ENCODE measurements around the gene CXCL12.

The CXCL12 gene

DNA sequence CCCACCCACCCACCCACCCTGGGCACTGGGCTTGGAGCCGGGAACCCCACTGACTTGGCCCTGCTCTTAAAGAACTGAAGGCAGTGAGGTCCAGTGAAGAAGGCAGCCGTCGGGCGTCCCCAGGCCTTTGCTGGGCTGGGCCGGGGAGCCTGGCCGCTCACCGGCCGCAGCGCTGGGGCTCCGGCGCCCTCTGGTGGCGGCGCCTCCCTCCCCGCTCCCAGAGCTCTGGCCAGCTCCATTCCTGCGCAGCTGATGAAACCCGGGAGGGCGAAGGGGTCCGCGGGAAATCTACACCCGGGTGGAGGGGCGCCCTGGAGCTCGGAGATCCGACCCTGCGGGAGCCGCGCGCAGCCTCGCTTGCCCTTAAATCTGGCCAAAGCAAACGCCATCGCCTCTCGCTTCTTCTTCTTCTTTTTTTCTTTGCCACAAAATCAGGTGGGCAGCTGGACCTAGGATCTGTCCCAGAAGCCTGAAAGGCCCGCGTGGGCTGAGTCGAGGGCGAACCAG lies 1.7 kb upstream of the CXCL12 start:
- peak; percentile 96 for ATAC-seq
- TF ChIP-seq ZNF565 (CRISPR knock-in tag; conservative IDR thresholded peaks at IDR 0.05; ENCODE audit: low read depth) (no peak), ARNTL (CRISPR knock-in tag; IDR thresholded peaks at IDR 0.05; ENCODE audit: borderline replicate concordance, low read depth) (no peak), RARB (CRISPR knock-in tag; IDR thresholded peaks at IDR 0.05) (no peak), ZFP30 (CRISPR knock-in tag; IDR thresholded peaks at IDR 0.05) (no peak), ISL1 (CRISPR knock-in tag; IDR thresholded peaks at IDR 0.05) (no peak), ZC3H10 (CRISPR knock-in tag; IDR thresholded peaks at IDR 0.05) (no peak), PPARA (CRISPR knock-in tag; IDR thresholded peaks at IDR 0.05; ENCODE audit: borderline replicate concordance) (no peak), SNAI2 (CRISPR knock-in tag; IDR thresholded peaks at IDR 0.05) (no peak), TCF4 (CRISPR knock-in tag; IDR thresholded peaks at IDR 0.05; ENCODE audit: borderline replicate concordance) (no peak), TOX (CRISPR knock-in tag; IDR thresholded peaks at IDR 0.05; ENCODE audit: borderline replicate concordance) (no peak), ZNF70 (CRISPR knock-in tag; IDR thresholded peaks at IDR 0.05) (no peak), CSDC2 (CRISPR knock-in tag; IDR thresholded peaks at IDR 0.05) (no peak), BACH2 (CRISPR knock-in tag; IDR thresholded peaks at IDR 0.05; ENCODE audit: borderline replicate concordance) (no peak)
- TF ChIP-seq, protein P1, sequence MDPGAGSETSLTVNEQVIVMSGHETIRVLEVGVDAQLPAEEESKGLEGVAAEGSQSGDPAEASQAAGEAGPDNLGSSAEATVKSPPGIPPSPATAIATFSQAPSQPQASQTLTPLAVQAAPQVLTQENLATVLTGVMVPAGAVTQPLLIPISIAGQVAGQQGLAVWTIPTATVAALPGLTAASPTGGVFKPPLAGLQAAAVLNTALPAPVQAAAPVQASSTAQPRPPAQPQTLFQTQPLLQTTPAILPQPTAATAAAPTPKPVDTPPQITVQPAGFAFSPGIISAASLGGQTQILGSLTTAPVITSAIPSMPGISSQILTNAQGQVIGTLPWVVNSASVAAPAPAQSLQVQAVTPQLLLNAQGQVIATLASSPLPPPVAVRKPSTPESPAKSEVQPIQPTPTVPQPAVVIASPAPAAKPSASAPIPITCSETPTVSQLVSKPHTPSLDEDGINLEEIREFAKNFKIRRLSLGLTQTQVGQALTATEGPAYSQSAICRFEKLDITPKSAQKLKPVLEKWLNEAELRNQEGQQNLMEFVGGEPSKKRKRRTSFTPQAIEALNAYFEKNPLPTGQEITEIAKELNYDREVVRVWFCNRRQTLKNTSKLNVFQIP (CRISPR knock-in tag; IDR thresholded peaks at IDR 0.05; ENCODE audit: borderline replicate concordance, low read depth), result no peak
- TF ChIP-seq, protein P2, sequence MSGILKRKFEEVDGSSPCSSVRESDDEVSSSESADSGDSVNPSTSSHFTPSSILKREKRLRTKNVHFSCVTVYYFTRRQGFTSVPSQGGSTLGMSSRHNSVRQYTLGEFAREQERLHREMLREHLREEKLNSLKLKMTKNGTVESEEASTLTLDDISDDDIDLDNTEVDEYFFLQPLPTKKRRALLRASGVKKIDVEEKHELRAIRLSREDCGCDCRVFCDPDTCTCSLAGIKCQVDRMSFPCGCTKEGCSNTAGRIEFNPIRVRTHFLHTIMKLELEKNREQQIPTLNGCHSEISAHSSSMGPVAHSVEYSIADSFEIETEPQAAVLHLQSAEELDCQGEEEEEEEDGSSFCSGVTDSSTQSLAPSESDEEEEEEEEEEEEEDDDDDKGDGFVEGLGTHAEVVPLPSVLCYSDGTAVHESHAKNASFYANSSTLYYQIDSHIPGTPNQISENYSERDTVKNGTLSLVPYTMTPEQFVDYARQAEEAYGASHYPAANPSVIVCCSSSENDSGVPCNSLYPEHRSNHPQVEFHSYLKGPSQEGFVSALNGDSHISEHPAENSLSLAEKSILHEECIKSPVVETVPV (CRISPR knock-in tag; IDR thresholded peaks at IDR 0.05), result no peak
- TF ChIP-seq, protein P3, sequence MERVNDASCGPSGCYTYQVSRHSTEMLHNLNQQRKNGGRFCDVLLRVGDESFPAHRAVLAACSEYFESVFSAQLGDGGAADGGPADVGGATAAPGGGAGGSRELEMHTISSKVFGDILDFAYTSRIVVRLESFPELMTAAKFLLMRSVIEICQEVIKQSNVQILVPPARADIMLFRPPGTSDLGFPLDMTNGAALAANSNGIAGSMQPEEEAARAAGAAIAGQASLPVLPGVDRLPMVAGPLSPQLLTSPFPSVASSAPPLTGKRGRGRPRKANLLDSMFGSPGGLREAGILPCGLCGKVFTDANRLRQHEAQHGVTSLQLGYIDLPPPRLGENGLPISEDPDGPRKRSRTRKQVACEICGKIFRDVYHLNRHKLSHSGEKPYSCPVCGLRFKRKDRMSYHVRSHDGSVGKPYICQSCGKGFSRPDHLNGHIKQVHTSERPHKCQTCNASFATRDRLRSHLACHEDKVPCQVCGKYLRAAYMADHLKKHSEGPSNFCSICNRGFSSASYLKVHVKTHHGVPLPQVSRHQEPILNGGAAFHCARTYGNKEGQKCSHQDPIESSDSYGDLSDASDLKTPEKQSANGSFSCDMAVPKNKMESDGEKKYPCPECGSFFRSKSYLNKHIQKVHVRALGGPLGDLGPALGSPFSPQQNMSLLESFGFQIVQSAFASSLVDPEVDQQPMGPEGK (CRISPR knock-in tag; IDR thresholded peaks at IDR 0.05; ENCODE audit: borderline replicate concordance), result no peak

DNA sequence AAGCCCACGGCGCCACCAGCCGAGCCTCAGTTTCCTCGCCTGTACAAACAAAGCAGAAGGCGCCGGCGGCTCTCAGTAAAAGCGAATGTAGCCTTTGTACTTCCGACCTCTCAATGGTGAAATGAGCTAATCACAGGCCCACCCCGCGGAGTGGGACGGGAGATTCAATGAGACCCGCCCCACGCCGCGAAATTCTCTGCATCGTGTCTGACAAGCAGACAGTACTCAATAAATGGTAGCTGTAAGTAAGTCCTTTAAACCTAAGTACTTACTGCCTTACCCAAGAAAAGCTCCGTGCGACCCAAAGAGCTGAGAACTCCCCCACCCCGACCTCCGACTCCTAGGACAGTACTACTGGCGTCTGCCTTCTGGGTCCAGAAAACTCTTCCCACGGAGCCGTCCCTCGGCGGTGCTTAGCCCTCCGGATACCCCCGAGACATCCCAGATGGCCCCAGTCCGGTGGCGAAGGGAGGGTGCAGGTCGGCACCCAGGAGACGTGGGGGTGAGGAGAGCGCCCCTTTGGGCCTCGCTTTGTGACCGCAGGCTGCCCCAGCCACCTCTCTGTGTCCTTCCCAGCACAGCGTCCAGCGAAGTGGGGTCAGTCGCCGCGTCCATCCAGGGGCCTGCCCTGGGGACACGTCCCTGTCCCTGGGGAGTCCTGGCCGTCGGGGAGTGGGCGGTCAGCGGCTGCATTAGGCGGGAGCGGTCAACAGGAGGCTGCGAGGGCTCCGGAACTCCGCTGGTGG lies 972 bp upstream of the CXCL12 start:
- ATAC-seq, result peak; percentile 5
- TF ChIP-seq ZNF8 (CRISPR knock-in tag; IDR thresholded peaks at IDR 0.05) (no peak), CSDC2 (CRISPR knock-in tag; IDR thresholded peaks at IDR 0.05) (no peak), RARB (CRISPR knock-in tag; IDR thresholded peaks at IDR 0.05) (no peak), ZC3H10 (CRISPR knock-in tag; IDR thresholded peaks at IDR 0.05) (no peak), ISL1 (CRISPR knock-in tag; IDR thresholded peaks at IDR 0.05) (no peak), ZFP3 (CRISPR knock-in tag; IDR thresholded peaks at IDR 0.05) (no peak), TCF4 (CRISPR knock-in tag; IDR thresholded peaks at IDR 0.05; ENCODE audit: borderline replicate concordance) (no peak), PPARA (CRISPR knock-in tag; IDR thresholded peaks at IDR 0.05; ENCODE audit: borderline replicate concordance) (no peak), ESRRG (CRISPR knock-in tag; IDR thresholded peaks at IDR 0.05) (no peak), SNAI2 (CRISPR knock-in tag; IDR thresholded peaks at IDR 0.05) (no peak), GLIS3 (CRISPR knock-in tag; IDR thresholded peaks at IDR 0.05) (no peak), BACH2 (CRISPR knock-in tag; IDR thresholded peaks at IDR 0.05; ENCODE audit: borderline replicate concordance) (no peak)
- TF ChIP-seq, protein P3 (CRISPR knock-in tag; IDR thresholded peaks at IDR 0.05; ENCODE audit: borderline replicate concordance), result no peak

DNA sequence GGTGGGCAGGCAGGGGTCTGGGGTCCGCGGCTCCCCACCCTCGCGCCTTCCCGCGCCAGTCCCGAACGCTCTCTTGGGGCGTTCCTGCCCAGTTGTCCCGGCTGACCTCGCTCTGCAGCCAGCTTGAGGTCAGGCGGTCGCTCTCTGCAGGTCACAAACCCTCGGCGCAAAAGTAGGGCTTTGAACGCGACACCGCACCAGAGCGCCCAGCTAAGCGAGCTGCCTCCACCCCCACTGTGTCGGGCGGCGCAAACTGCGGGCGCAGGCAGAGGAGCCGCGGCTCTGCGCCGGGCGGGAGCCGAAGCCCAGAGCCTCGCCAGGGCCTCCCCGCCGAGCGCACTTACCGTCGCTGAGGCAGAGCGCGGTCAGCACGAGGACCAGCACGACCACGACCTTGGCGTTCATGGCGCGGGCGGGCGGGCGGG lies 284 bp downstream of the CXCL12 start:
- peak; percentile 19; the same call in 1 of the 3 replicates for ATAC-seq
- TF ChIP-seq ISL1 (CRISPR knock-in tag; IDR thresholded peaks at IDR 0.05) (no peak), ESRRG (CRISPR knock-in tag; IDR thresholded peaks at IDR 0.05) (no peak), ZNF70 (CRISPR knock-in tag; IDR thresholded peaks at IDR 0.05) (no peak), OSR1 (CRISPR knock-in tag; IDR thresholded peaks at IDR 0.05) (no peak), ARNTL (CRISPR knock-in tag; IDR thresholded peaks at IDR 0.05; ENCODE audit: borderline replicate concordance, low read depth) (no peak)
- TF ChIP-seq, protein P4, sequence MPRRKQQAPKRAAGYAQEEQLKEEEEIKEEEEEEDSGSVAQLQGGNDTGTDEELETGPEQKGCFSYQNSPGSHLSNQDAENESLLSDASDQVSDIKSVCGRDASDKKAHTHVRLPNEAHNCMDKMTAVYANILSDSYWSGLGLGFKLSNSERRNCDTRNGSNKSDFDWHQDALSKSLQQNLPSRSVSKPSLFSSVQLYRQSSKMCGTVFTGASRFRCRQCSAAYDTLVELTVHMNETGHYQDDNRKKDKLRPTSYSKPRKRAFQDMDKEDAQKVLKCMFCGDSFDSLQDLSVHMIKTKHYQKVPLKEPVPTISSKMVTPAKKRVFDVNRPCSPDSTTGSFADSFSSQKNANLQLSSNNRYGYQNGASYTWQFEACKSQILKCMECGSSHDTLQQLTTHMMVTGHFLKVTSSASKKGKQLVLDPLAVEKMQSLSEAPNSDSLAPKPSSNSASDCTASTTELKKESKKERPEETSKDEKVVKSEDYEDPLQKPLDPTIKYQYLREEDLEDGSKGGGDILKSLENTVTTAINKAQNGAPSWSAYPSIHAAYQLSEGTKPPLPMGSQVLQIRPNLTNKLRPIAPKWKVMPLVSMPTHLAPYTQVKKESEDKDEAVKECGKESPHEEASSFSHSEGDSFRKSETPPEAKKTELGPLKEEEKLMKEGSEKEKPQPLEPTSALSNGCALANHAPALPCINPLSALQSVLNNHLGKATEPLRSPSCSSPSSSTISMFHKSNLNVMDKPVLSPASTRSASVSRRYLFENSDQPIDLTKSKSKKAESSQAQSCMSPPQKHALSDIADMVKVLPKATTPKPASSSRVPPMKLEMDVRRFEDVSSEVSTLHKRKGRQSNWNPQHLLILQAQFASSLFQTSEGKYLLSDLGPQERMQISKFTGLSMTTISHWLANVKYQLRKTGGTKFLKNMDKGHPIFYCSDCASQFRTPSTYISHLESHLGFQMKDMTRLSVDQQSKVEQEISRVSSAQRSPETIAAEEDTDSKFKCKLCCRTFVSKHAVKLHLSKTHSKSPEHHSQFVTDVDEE (CRISPR knock-in tag; IDR thresholded peaks at IDR 0.05), result no peak
